Astrocyte of the spinal cord (primary cell): ENCODE results near the gene CHRD.

Source experiments
- DNase-seq: peaks from one replicate; pipeline ENCODE4 v3.0.0; 2011; ENCODE audit warnings: low read depth, low spot score
- H3K4me3 ChIP-seq: 2 replicates; pipeline ENCODE4 v1.5.1; 2011; ENCODE audit warnings: low read depth, mild to moderate bottlenecking, low read length, moderate library complexity
- CTCF ChIP-seq: IDR thresholded peaks from 2 replicates; pipeline ENCODE4 v1.5.1; 2012; ENCODE audit warnings: low read depth, mild to moderate bottlenecking, low read length, inconsistent platforms
- in situ Hi-C: cut with HindIII; loops from 2 replicates; pipeline ENCODE4 v1.10.0; 2017; ENCODE audit warnings: low sequenced_read_pairs

Gene CHRD

GRCh38 chr3:184358124-184358767, 21.6 kb upstream of the CHRD start:
- TF ChIP-seq CTCF = no peak
- H3K4me3 ChIP-seq = no peak overlapping the region
- DNase-seq = no peak
- in situ Hi-C loops = no loop called here

GRCh38 chr3:184358921-184359350, 20.9 kb upstream of the CHRD start:
- no peak overlapping the region for H3K4me3 ChIP-seq
- in situ Hi-C loops = no loop called here
- no peak for DNase-seq
- TF ChIP-seq CTCF = no peak

- no peak for TF ChIP-seq CTCF
- H3K4me3 ChIP-seq = no peak overlapping the region
Observed at GRCh38 chr3:184359610-184360009, 20.2 kb upstream of the CHRD start.

GRCh38 chr3:184360070-184360928, 19.6 kb upstream of the CHRD start:
- in situ Hi-C loops = no loop called here
- H3K4me3 ChIP-seq = peak overlapping the region; percentile 80
- no peak for TF ChIP-seq CTCF
- no peak for DNase-seq

More at GRCh38 chr3:184359610-184360009, 20.2 kb upstream of the CHRD start:
- DNase-seq = no peak
- in situ Hi-C loops = no loop called here

GRCh38 chr3:184360929-184361531, 18.8 kb upstream of the CHRD start:
- no peak for TF ChIP-seq CTCF
- in situ Hi-C loops = no loop called here
- peak overlapping the region; percentile 80 for H3K4me3 ChIP-seq
- no peak for DNase-seq

GRCh38 chr3:184361532-184361931, 18.3 kb upstream of the CHRD start, which contains the start of the genes CLCN2 and POLR2H:
Gene CLCN2 (minus strand): TSS chr3:184361605. CDS start chr3:184361479, 126 bp downstream.
Gene POLR2H (plus strand): TSS chr3:184361710. CDS start chr3:184363493, 1,783 bp downstream.
- in situ Hi-C loops = no loop called here
- peak; percentile 46 for DNase-seq
- peak within 1 kb of the TSS; percentile 80 for H3K4me3 ChIP-seq
- TF ChIP-seq CTCF = no peak
